GM06990 (cell line): ENCODE results near the gene FBLN1.
"Not testable (repeated sequence)": the region's sequence is repeated elsewhere in the genome, so short reads cannot be mapped to it uniquely, and the experiment has no call there.

Source experiments
- DNase-seq: peaks from one replicate; pipeline ENCODE4 v3.0.0-alpha.2; 2011; ENCODE audit not compliant: insufficient read length; ENCODE audit errors: extremely low read depth
- H3K27me3 ChIP-seq: replicated peaks from 2 replicates; pipeline ENCODE4 v1.6.0; 2011; ENCODE audit warnings: low read length; ENCODE audit not compliant: control insufficient read depth, insufficient read depth
- H3K36me3 ChIP-seq: 2 replicates; pipeline ENCODE4 v1.5.1; 2011; ENCODE audit warnings: low read length; ENCODE audit not compliant: control insufficient read depth, insufficient read depth
- H3K4me3 ChIP-seq: replicated peaks from 2 replicates; pipeline ENCODE4 v1.5.1; 2011; ENCODE audit warnings: low read depth, mild to moderate bottlenecking, control low read depth, low read length
- CTCF ChIP-seq: IDR thresholded peaks from 2 replicates; pipeline ENCODE4 v1.5.1; 2011; ENCODE audit warnings: low read length, control low read depth, mild to moderate bottlenecking, inconsistent platforms; ENCODE audit not compliant: insufficient read depth, poor library complexity, severe bottlenecking

Gene FBLN1

GRCh38 chr22:45599836-45600577 lies 97.3 kb downstream of the FBLN1 start:
- no peak for TF ChIP-seq CTCF
- Histone ChIP-seq H3K36me3 (no peaks in the 10 kb centered on the region), H3K4me3 (no peak overlapping the region), H3K27me3 (no peaks in the 10 kb centered on the region; the same call in none of the 2 replicates)
- DNase-seq, result no peak

- no peak for DNase-seq
- H3K27me3 ChIP-seq, result no peaks in the 10 kb centered on the region; the same call in none of the 2 replicates
- no peak for TF ChIP-seq CTCF
- H3K36me3 ChIP-seq, result no peaks in the 10 kb centered on the region
- no peak overlapping the region for H3K4me3 ChIP-seq
Observed at GRCh38 chr22:45600790-45601730, 98.4 kb downstream of the FBLN1 start.

GRCh38 chr22:45602004-45602733 lies 99.5 kb downstream of the FBLN1 start:
- Histone ChIP-seq H3K27me3 (no peaks in the 10 kb centered on the region; the same call in none of the 2 replicates), H3K36me3 (no peaks in the 10 kb centered on the region), H3K4me3 (no peak overlapping the region)
- DNase-seq, result no peak
- no peak for TF ChIP-seq CTCF

GRCh38 chr22:45602824-45603595 lies 100.3 kb downstream of the FBLN1 start:
- no peak for TF ChIP-seq CTCF
- no peak for DNase-seq
- H3K4me3 ChIP-seq, result no peak overlapping the region
- H3K36me3 ChIP-seq, result no peaks in the 10 kb centered on the region
- peaks cover 1% of the 10 kb centered on the region for H3K27me3 ChIP-seq

- Histone ChIP-seq H3K4me3 (no peak overlapping the region), H3K36me3 (no peaks in the 10 kb centered on the region), H3K27me3 (peaks cover 1% of the 10 kb centered on the region)
- no peak for TF ChIP-seq CTCF
- no peak for DNase-seq
Observed at GRCh38 chr22:45603619-45604018, 100.9 kb downstream of the FBLN1 start.

GRCh38 chr22:45608045-45608444 lies 105.4 kb downstream of the FBLN1 start:
- not testable (repeated sequence) for H3K27me3 ChIP-seq, DNase-seq, H3K4me3 ChIP-seq, H3K36me3 ChIP-seq
